Neural progenitor cell (in vitro differentiated cells): Measurements from ENCODE around the gene ARL6IP1.

Source experiments
- CTCF ChIP-seq: fragments of 200-600 bp; sonication (generic); IDR thresholded peaks from 2 replicates; pipeline ENCODE4 v1.5.1; 2017; ENCODE audit warnings: antibody characterized with exemption, mild to moderate bottlenecking
- EZH2 ChIP-seq: fragments of 200-600 bp; sonication (generic); IDR thresholded peaks from 2 replicates; pipeline ENCODE4 v1.6.1; 2017; ENCODE audit warnings: antibody characterized with exemption, mild to moderate bottlenecking, moderate library complexity
- EZH2phosphoT487 ChIP-seq: fragments of 200-600 bp; sonication (generic); IDR thresholded peaks from 2 replicates; pipeline ENCODE4 v1.6.1; 2017; ENCODE audit warnings: antibody characterized with exemption

GRCh38 chr16:18829251-18829650 is 27.9 kb upstream of the ARL6IP1 start:
- TF ChIP-seq CTCF (no peak), EZH2 (no peak), EZH2phosphoT487 (no peak)
